Stimulated activated CD4-positive, alpha-beta T cell treated with anti-CD3 and anti-CD28 coated beads, Interleukin-2, amount 100 ng/mL, for 24 hours (primary cell): ENCODE data around the gene PEX11A.

ENCODE experiments used
- DNase-seq, 2 donors: peaks; one replicate each; pipeline ENCODE4 v3.0.0-alpha.2; 2020

Gene PEX11A

DNA sequence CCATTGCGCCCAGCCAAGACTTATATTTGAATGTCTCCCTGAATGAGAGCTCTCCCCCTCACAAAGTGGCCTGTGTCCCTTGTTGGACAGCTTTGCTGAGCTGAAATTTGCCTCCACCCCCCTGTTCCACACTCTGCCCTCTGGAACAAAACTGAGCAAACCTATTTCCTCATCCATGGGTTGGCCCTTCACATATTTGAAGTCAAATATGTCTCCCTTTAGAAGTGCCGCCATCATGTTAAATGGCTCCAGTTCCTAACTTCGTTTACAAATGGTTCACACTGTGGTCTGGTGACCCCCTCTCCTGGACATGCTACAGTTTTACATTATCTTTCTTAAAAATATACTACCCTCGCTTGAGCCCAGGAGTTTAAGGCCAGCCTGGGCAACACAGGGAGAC is 16.0 kb downstream of the PEX11A start:
- DNase-seq: no peak

GRCh38 chr15:89673165-89673512 is 17.4 kb downstream of the PEX11A start:
- peak in 1 of 2 donors; percentile 42 for DNase-seq

DNA sequence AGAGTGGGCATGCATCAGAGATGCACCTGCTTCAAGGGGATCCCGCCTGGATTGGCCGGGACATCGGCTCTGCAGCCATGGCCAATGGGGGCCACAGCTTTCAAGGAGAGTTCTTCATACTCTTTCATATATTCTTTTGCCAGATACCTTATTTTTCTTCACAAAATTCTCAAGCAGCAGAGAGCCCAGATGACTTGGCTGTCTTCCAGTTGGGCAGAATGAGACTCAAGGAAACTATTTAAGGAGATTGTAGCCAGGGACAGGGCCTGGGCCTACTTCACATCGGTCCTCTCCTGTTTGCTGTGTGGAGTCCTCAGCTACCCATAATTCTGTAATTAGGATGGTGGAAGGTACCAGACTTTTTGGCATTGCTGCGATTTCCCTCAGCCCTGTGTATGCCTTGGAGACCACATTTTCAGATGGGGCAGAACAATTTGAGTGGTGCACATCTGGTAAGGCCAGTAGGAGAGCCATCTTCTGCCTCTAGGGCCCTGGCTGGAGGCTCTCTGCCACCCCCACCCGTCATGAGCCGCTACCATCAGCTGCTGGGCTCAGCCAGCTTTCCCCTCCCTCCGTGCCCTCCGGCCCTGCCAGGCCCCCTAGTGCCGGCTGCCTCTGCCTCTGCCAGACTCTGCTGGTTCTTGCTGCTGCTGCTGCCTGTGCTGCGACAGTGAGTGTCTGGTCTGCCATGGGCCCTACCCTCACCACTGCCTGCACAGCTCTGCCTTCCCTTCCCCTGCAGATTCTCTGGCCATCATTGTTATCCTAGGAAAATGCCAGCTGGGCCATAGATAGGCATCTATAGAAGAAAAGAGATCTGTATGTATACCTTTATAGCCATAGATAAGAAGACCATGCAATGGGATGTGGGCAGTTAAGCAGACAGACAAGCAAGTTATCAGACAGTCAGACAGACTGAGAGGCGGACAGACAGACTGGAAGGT is 18.1 kb downstream of the PEX11A start:
- no peak for DNase-seq

GRCh38 chr15:89671687-89672086 is 18.9 kb downstream of the PEX11A start:
- no peak for DNase-seq

GRCh38 chr15:89670971-89671560 is 19.5 kb downstream of the PEX11A start:
- no peak for DNase-seq

DNA sequence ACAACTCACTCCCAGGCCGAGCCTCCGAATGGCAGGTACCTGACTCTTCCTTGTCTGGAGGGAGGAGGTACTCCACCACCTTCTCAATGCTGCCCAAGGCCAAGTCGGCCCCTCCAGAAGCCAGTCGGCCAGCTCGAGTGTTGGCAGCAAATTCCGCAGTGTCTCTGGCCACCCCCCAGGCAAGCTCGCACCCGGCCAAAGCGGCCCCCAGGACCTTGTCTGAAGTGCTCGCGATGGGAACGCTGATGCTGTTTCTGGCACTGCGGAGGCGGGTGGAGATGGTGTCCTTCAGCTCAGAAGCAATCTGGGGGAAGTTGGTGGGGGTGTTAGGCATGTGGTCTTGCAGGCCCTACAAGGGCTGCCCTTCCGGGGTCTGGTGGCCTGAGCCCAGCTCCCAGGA is 20.6 kb downstream of the PEX11A start:
- no peak for DNase-seq

DNA sequence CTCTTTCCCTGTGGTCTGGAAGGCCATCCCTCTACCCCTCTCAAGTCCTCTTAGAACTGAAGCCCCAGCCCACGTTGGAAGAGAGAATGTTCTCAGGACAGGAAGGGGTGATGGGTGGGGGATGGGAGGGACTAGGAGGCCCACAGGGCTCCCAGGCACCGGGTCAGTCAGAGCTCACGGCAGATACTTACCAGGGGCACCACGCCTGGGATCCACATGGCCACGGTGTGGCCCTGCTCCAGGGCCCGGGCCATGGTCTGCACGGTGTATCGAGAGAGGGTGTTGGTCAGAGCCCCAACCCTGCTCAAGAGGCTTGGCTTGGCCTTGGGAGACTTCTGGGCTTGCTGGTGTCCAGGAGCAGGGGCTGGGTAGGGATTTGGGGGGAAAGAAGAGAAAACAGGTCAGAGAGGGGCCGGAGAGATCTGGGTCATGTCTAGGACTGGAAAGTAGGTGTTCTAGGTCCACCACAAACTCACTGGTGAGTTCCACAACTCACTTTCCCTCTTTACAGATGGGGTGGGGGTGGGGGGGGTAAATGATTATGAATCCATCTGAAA is 21.2 kb downstream of the PEX11A start:
- DNase-seq: no peak

GRCh38 chr15:89668171-89668570 is 22.4 kb downstream of the PEX11A start:
- DNase-seq: no peak

GRCh38 chr15:89667706-89667960 is 22.9 kb downstream of the PEX11A start:
- no peak for DNase-seq

DNA sequence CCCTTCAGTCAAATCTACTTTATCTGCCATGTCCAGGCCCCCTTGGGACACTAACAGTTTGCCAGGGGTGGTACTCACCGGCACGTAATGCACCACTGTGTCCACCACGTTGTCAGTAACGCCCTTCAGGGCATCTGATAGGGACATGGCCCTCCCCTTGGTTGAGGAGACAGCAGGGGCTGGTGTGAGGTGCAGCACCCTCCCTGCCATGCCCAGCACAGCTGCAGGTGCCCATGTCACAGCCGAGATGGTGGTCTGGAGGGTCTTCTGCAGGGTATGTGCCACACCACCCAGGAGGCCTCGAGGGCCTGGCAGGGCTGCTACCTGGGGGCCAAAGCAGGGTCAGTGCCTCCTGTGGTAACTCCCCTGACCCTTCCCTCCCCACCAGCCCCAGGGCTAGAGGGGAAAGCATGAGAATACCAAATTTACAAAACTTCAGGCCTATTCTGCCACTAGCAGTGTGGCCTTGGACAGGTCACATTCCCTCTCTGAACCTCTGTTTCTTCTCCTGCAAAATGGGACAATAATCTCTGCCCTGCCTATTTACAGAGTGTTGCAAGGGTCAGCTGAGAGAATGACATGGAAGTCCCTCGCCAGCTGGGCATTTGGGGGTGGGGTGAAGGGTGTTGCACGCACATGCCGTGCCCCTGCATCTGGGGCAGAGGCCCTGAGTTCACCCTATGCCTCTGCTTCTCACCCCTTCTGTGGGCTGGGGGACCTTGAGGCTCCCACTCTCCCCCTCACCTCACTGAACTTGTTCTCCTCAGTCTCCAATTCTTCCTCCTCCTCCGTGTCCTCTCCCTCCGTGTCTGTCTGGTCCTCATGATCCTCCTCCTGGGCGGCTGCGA is 23.5 kb downstream of the PEX11A start:
- DNase-seq: no peak

DNA sequence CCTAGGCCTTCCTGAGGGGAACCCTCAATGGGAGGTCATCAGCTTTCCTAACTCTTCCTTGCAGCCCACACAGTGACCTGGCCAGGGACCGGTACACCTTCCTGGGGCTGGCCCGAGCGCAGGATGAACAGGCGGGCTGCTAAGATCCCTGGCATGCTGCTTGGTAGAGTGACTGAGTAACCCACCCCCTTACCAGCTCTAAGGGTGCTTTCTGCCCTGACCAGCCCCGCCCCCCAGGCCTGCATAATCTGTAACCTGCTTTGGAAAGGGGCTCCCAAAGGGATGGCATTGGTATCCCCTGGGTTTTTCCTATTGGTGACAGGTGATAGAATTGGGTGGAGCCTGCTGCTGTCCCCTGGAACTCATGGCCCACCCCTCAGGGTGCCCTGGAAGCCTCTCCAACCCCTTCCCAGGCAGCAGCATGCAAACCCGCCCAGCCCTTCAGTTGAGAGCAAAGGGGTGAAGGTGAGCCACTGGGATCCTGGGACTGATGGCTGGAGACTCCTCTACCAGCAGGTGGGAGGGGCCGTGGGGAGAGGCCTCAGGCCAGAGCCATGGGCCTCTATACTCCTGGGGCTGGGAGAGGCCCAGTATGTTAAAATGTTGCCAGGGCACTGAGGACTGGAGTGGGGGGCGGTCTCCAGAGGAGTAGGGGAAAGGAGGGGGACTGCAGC is 24.2 kb downstream of the PEX11A start:
- DNase-seq: no peak

- DNase-seq: peak in 1 of 2 donors; percentile 32
These were observed 24.9 kb downstream of the PEX11A start for GRCh38 chr15:89665449-89666181.

- no peak for DNase-seq
These were observed 25.9 kb downstream of the PEX11A start for GRCh38 chr15:89664441-89665350.

GRCh38 chr15:89662893-89663626 is 27.5 kb downstream of the PEX11A start:
- no peak for DNase-seq

- no peak for DNase-seq
These were observed 30.0 kb downstream of the PEX11A start for GRCh38 chr15:89660556-89660955.

GRCh38 chr15:89659295-89659694 is 31.3 kb downstream of the PEX11A start:
- no peak for DNase-seq

- no peak for DNase-seq
These were observed 32.8 kb downstream of the PEX11A start for GRCh38 chr15:89657686-89658200.

DNA sequence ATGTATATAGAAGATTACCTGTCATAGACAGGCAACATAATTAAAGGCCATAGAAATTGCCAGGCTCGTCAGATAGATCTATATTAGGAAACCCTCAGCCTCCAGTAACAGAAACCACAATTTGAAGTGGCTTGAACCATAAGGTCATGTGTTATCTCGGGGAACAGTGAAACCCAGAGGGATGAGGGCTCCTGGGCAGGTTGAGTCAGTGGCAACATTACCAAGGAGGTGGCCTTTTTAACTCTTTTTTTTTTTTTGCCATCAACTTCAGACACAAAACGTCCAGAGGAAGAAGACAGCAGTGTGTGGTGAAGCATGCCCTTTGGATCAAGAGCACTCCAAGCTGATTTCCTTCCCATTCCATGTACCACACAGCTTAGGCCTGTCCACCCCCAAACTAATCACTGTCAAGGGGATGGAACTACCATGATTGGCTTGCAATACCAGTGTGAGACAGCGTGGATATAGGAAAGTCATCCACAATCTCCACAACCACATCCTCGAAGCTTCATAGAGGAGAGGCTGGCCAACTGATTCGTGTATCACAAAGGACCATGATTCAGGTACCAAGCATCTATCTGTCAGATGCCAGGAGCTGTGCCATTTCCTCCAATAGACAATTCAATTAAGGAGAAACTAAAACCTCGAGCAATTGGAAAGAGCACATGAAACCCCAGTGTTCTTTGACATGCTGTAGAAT is 34.3 kb downstream of the PEX11A start:
- no peak for DNase-seq
